K562 (cell line): Measurements from ENCODE around the gene TRAPPC4. TPM values are rescaled to one million over a fixed set of nuclear protein-coding genes. Genes with fewer than 3 reads are reported as not detected.

Source experiments
- ATAC-seq: fragments of 200-7000 bp; cut with Tn5 transposase; 3 replicates; pipeline ENCODE4 v1.9.1; 2020; ENCODE audit warnings: moderate library complexity
- BruUV-seq: library from RNA; stranded (reverse); fragments of 400-500 nt; replicated peaks from 2 replicates; lab custom pipeline; 2021; lab: Mats Ljungman, UMichigan
- CTCF ChIA-PET: fragments of 300-600 bp; formaldehyde crosslinking; extraction: SDS; loops from one replicate; lab custom pipeline; 2021; ENCODE audit warnings: low intra/inter-chr PET ratio; lab: Yijun Ruan, JAX
- POLR2A ChIA-PET: fragments of 300-600, 350-650 bp; sonication (Branson Sonifier 250); formaldehyde crosslinking; extraction: SDS; loops from one replicate; lab custom pipeline; 2021; ENCODE audit warnings: antibody characterized with exemption, inconsistent platforms; lab: Yijun Ruan, JAX
- DNase-seq, 4 experiments: peaks; one replicate each; pipeline versions ENCODE4 v3.0.0 to v3.0.0-alpha.2; 2011 to 2018; ENCODE audit warnings: low spot score in 3 of 4, mixed read lengths in 3 of 4; ENCODE audit errors: extremely low read depth in 1 of 4
- FAIRE-seq: peaks from 2 replicates; lab custom pipeline; 2011; peaks lifted over from hg19 to GRCh38; lab: Jason Lieb, UNC
- H2AFZ ChIP-seq: 2 replicates; pipeline ENCODE4 v1.6.0; 2011; ENCODE audit warnings: low read depth, low read length, control low read depth, inconsistent platforms
- H3K27ac ChIP-seq: fragments of 200-600 bp; 3 replicates; pipeline ENCODE4 v1.8.0; 2011; ENCODE audit warnings: low read depth, mild to moderate bottlenecking, control low read depth, inconsistent platforms, low read length, moderate library complexity, mixed read lengths; ENCODE audit errors: extremely low read depth
- H3K27me3 ChIP-seq, 2 experiments: fragments of 300-600 bp in 1 of 2; 2 replicates in 1 of 2; 3 replicates in 1 of 2; pipeline versions ENCODE4 v1.6.0 to v1.8.0; 2011; ENCODE audit warnings: inconsistent platforms in 2 of 2, low read length in 2 of 2, mild to moderate bottlenecking in 1 of 2, mixed read lengths in 1 of 2, moderate library complexity in 1 of 2; ENCODE audit not compliant: control insufficient read depth in 2 of 2, insufficient read depth in 2 of 2
- H3K36me3 ChIP-seq: fragments of 300-600 bp; 3 replicates; pipeline ENCODE4 v1.8.0; 2011; ENCODE audit warnings: mild to moderate bottlenecking, low read length, inconsistent platforms; ENCODE audit not compliant: control insufficient read depth, insufficient read depth
- H3K4me1 ChIP-seq, 2 experiments: fragments of 200-600 bp in 1 of 2; replicated peaks in 1 of 2; 2 replicates in 1 of 2; 3 replicates in 1 of 2; pipeline versions ENCODE4 v1.5.1 to v1.8.0; 2011; ENCODE audit warnings: inconsistent platforms in 2 of 2, low read length in 2 of 2, mild to moderate bottlenecking in 1 of 2, mixed read lengths in 1 of 2, moderate library complexity in 1 of 2; ENCODE audit not compliant: control insufficient read depth in 2 of 2, insufficient read depth in 2 of 2
- H3K4me2 ChIP-seq: 2 replicates; pipeline ENCODE4 v1.6.1; 2011; ENCODE audit warnings: low read length, control low read depth, inconsistent platforms, mixed read lengths; ENCODE audit not compliant: insufficient read depth
- H3K4me3 ChIP-seq: fragments of 200-600 bp; sonication (generic), shearing (Covaris generic); 2 replicates; pipeline ENCODE4 v1.5.1; 2016; ENCODE audit warnings: control low read depth, inconsistent platforms
- H3K79me2 ChIP-seq: fragments of 200-600 bp; 3 replicates; pipeline ENCODE4 v1.8.0; 2011; ENCODE audit warnings: low read length, inconsistent platforms; ENCODE audit not compliant: control insufficient read depth, insufficient read depth
- H3K9ac ChIP-seq, 2 experiments: 2 replicates each; pipeline versions ENCODE4 v1.6.0 to v1.6.1; 2011; ENCODE audit warnings: low read depth in 2 of 2, low read length in 2 of 2, control low read depth in 1 of 2, inconsistent platforms in 1 of 2, mild to moderate bottlenecking in 1 of 2, mixed read lengths in 1 of 2; ENCODE audit not compliant: insufficient read depth in 1 of 2
- H3K9me1 ChIP-seq: one replicate; pipeline ENCODE4 v1.6.0; 2011; ENCODE audit warnings: inconsistent platforms, mild to moderate bottlenecking, low read length, moderate library complexity; ENCODE audit not compliant: control insufficient read depth, insufficient read depth
- H3K9me3 ChIP-seq: replicated peaks from 2 replicates; pipeline ENCODE4 v1.5.1; 2011; ENCODE audit warnings: low read depth, low read length, inconsistent platforms; ENCODE audit not compliant: control insufficient read depth, insufficient read depth
- H4K20me1 ChIP-seq: replicated peaks from 2 replicates; pipeline ENCODE4 v1.6.1; 2011; ENCODE audit warnings: low read length, inconsistent platforms, mixed read lengths; ENCODE audit not compliant: control insufficient read depth, insufficient read depth
- CREM ChIP-seq: IDR thresholded peaks from 2 replicates; pipeline ENCODE4 v1.6.1; 2014; ENCODE audit warnings: antibody characterized with exemption, low read depth
- CSDE1 ChIP-seq, 2 experiments: fragments of 450-650 bp; IDR thresholded peaks; 2 replicates each; pipeline ENCODE4 v1.6.1; 2016; ENCODE audit warnings: mild to moderate bottlenecking in 1 of 2
- CUX1 ChIP-seq: fragments of 200-800 bp; sonication (Bioruptor generic); IDR thresholded peaks from 2 replicates; pipeline ENCODE4 v1.6.1; 2016; ENCODE audit warnings: missing genetic modification characterization, missing compliant biosample characterization
- KLF13 ChIP-seq: fragments of 450-650 bp; IDR thresholded peaks from 2 replicates; pipeline ENCODE4 v1.6.1; 2016; ENCODE audit warnings: missing genetic modification characterization, low read depth, mild to moderate bottlenecking, missing compliant biosample characterization, moderate library complexity, borderline replicate concordance
- LARP7 ChIP-seq: fragments of 450-650 bp; IDR thresholded peaks from 2 replicates; pipeline ENCODE4 v1.6.1; 2016
- MLX ChIP-seq, 2 experiments: fragments of 450-650 bp in 1 of 2; sonication (generic) in 1 of 2; formaldehyde crosslinking; conservative IDR thresholded peaks; 2 replicates each; pipeline versions ENCODE4 v1.4.0 to v1.8.1; 2020 to 2022; ENCODE audit warnings: mild to moderate bottlenecking in 1 of 2, missing genetic modification reagents in 1 of 2
- MNT ChIP-seq, 2 experiments: fragments of 450-650 bp; conservative IDR thresholded peaks; 2 replicates each; pipeline ENCODE4 v1.6.1; 2017; ENCODE audit warnings: mild to moderate bottlenecking in 2 of 2, moderate library complexity in 2 of 2
- NFXL1 ChIP-seq: fragments of 450-650 bp; formaldehyde crosslinking; IDR thresholded peaks from 2 replicates; pipeline ENCODE4 v1.4.0; 2021; ENCODE audit warnings: mild to moderate bottlenecking
- RBM14 ChIP-seq: fragments of 200-400 bp; formaldehyde crosslinking; IDR thresholded peaks from 2 replicates; pipeline ENCODE4 v1.6.1; 2018; ENCODE audit warnings: low read depth, mild to moderate bottlenecking, low read length, moderate library complexity, borderline replicate concordance; ENCODE audit not compliant: insufficient read depth
- SRSF3 ChIP-seq: fragments of 200-400 bp; formaldehyde crosslinking; IDR thresholded peaks from 2 replicates; pipeline ENCODE4 v1.6.1; 2016; ENCODE audit warnings: mild to moderate bottlenecking, low read length, moderate library complexity; ENCODE audit not compliant: insufficient read depth
- ZC3H4 ChIP-seq: sonication (generic); formaldehyde crosslinking; IDR thresholded peaks from 2 replicates; pipeline ENCODE4 v1.9.0; 2021; ENCODE audit warnings: missing genetic modification reagents, borderline replicate concordance
- WGBS: fragments of 100-300 bp; shearing (Covaris generic); methylation state at CpG from one replicate; pipeline ENCODE4 v1.1.6; 2016; ENCODE audit warnings: low coverage, mixed read lengths; ENCODE audit not compliant: insufficient coverage; ENCODE audit errors: missing lambda C conversion rate; 5-methylcytosine and 5-hydroxymethylcytosine counted together
- in situ Hi-C: fragments of 300-500 bp; cut with MboI; formaldehyde crosslinking; loops from 4 replicates; pipeline ENCODE4 v1.15.0; 2018; ENCODE audit warnings: inconsistent platforms, mixed read lengths
- intact Hi-C: fragments of 100-400 bp; cut with micrococcal nuclease; formaldehyde crosslinking; loops from 2 replicates; pipeline ENCODE4 v1.14.2; 2022
- polyA plus RNA-seq, 8 experiments: library from polyadenylated mRNA; depleted of rRNA in 4 of 8; stranded (reverse) in 5 of 8; unstranded in 3 of 8; fragments of >200 nt; fragmentation: Nextera tagmentation in 2 of 8; fragmentation: Illumina TruSeq in 1 of 8; extraction: Ambion mirVana in 2 of 8; extraction: Trizol in 1 of 8; gene quantifications; 2 replicates each; pipeline versions ENCODE4 v1.2.1 to v1.2.3, GENCODE V29; 2011 to 2014; ENCODE audit warnings: inconsistent platforms in 1 of 8, missing spikeins in 1 of 8
- total RNA-seq, 7 experiments: library from RNA; depleted of rRNA in 6 of 7; stranded (reverse); fragments of >200 nt in 6 of 7; fragmentation: Illumina TruSeq in 2 of 7; extraction: Trizol in 2 of 7; gene quantifications; 2 replicates each; pipeline versions ENCODE4 v1.2.1 to v1.2.3, GENCODE V29; 2011 to 2021; ENCODE audit warnings: low replicate concordance in 1 of 7

Gene TRAPPC4
- total and polyA plus RNA-seq, 9 of the 15 experiments (the other 6 are each of a cell fraction or from before 2014, with no cell fraction given): 121 to 524 (median 142) TPM

- no peak for TF ChIP-seq CUX1 (CRISPR knock-in tag)
- TF ChIP-seq CREM: no peak
- no peak for TF ChIP-seq NFXL1 (CRISPR knock-in tag)
- TF ChIP-seq, all 486 proteins: peak for 3
Measured at GRCh38 chr11:119055901-119056300, 37.3 kb downstream of the TRAPPC4 start (continued).

- CTCF ChIA-PET: no interaction called here
- peak overlapping the region; percentile 91 for H3K4me2 ChIP-seq
- DNase-seq: peak in 3 of 4 experiments; percentile 34 to 61 (median 38)
- peaks cover 18 to 21% of the 10 kb centered on the region in 2 experiments; a peak in 3 of 5 replicates for H3K4me1 ChIP-seq
- WGBS: under 1% methylated on average over 39 of the region's 48 CpGs
- ATAC-seq: peak; percentile 24
- peak overlapping the region; percentile 95 for H3K27ac ChIP-seq
- H3K4me3 ChIP-seq: peak overlapping the region; percentile 98
- no TSS peak for BruUV-seq
- H4K20me1 ChIP-seq: no peaks in the 10 kb centered on the region
- peak overlapping the region; percentile 82 for H2AFZ ChIP-seq
- no peaks in the 10 kb centered on the region for H3K27me3 ChIP-seq
- peak overlapping the region; percentile 94 to 97 for H3K9ac ChIP-seq
- FAIRE-seq: no peak
- H3K36me3 ChIP-seq: peaks cover 51% of the 10 kb centered on the region
- H3K79me2 ChIP-seq: peaks cover 48% of the 10 kb centered on the region
- no peaks in the 10 kb centered on the region for H3K9me3 ChIP-seq
- intact Hi-C loops: loop anchor here (2.0 kb wide), 2 partner anchors 38 kb away; partner anchors contain the start of genes RPS25 and TRAPPC4
- POLR2A ChIA-PET: interaction anchor here (0.6 to 8.8 kb wide), 21 partner anchors 10 to 267 kb away, joined by 3 to 132 read pairs (median 4); partner anchors contain the start of genes HMBS and VPS11
- H3K9me1 ChIP-seq: no peaks in the 10 kb centered on the region
- in situ Hi-C loops: no loop called here
- 0 out of 4 replicates have a peak, but pooled peaks of 1 of the 2 experiments have one; percentile 27 for TF ChIP-seq MLX (CRISPR knock-in tag; conservative IDR thresholded peaks at IDR 0.05)
- TF ChIP-seq ZC3H4 (CRISPR knock-in tag): peak; percentile 63
- TF ChIP-seq LARP7: no peak
- TF ChIP-seq RBM14: peak; percentile 98; the same call in 1 of the 2 replicates
- TF ChIP-seq CSDE1 (IDR thresholded peaks at IDR 0.05): peak in 1 of 2 experiments; percentile 29; a peak in 1 of 4 replicates
- TF ChIP-seq CREM: no peak
- TF ChIP-seq KLF13 (tag): peak; percentile 46; the same call in 1 of the 2 replicates
- peak; percentile 94; the same call in 1 of the 2 replicates for TF ChIP-seq SRSF3
- TF ChIP-seq MNT (conservative IDR thresholded peaks at IDR 0.05): no peak
Measured at GRCh38 chr11:119056421-119056999, 37.9 kb downstream of the TRAPPC4 start.
